Neural progenitor cell (in vitro differentiated cells): Measurements from ENCODE around the gene CASP9. TPM values are rescaled to one million over a fixed set of nuclear protein-coding genes. Genes with fewer than 3 reads are reported as not detected.

Experiments
- DNase-seq: peaks from one replicate; pipeline ENCODE4 v3.0.0-alpha.2; 2016; ENCODE audit warnings: low spot score
- H2AFZ ChIP-seq: fragments of 200-600 bp; sonication (generic); replicated peaks from 2 replicates; pipeline ENCODE4 v1.6.1; 2016; ENCODE audit warnings: antibody characterized with exemption
- H3F3A ChIP-seq: fragments of 200-600 bp; sonication (generic); 2 replicates; pipeline ENCODE4 v1.6.1; 2016; ENCODE audit warnings: antibody characterized with exemption, low read depth
- H3K27ac ChIP-seq: fragments of 200-600 bp; sonication (generic); 2 replicates; pipeline ENCODE4 v1.5.1; 2016; ENCODE audit warnings: mild to moderate bottlenecking
- H3K27me3 ChIP-seq: fragments of 200-600 bp; sonication (generic); 2 replicates; pipeline ENCODE4 v1.6.1; 2016; ENCODE audit warnings: mild to moderate bottlenecking, moderate library complexity
- H3K36me3 ChIP-seq: fragments of 200-600 bp; sonication (generic); 2 replicates; pipeline ENCODE4 v1.5.1; 2016
- H3K4me1 ChIP-seq: fragments of 200-600 bp; sonication (generic); 2 replicates; pipeline ENCODE4 v1.6.1; 2016; ENCODE audit warnings: mixed run types
- H3K4me2 ChIP-seq: fragments of 200-600 bp; sonication (generic); 2 replicates; pipeline ENCODE4 v1.6.1; 2016
- H3K4me3 ChIP-seq: fragments of 200-600 bp; sonication (generic); 2 replicates; pipeline ENCODE4 v1.5.1; 2016
- H3K79me2 ChIP-seq: fragments of 200-600 bp; sonication (generic); 2 replicates; pipeline ENCODE4 v1.6.1; 2016; ENCODE audit warnings: low read depth
- H3K9ac ChIP-seq: fragments of 200-600 bp; sonication (generic); 2 replicates; pipeline ENCODE4 v1.6.1; 2016
- H3K9me3 ChIP-seq: fragments of 200-600 bp; sonication (generic); 2 replicates; pipeline ENCODE4 v1.5.1; 2016; ENCODE audit warnings: low read depth
- H4K20me1 ChIP-seq: fragments of 200-600 bp; sonication (generic); 2 replicates; pipeline ENCODE4 v1.6.1; 2016; ENCODE audit warnings: low read depth
- H3K27ac Mint-ChIP-seq: 3 replicates; pipeline ENCODE4 v1.8.0; 2021; ENCODE audit warnings: mixed read lengths
- H3K27me3 Mint-ChIP-seq: 2 replicates; pipeline ENCODE4 v1.8.0; 2022; ENCODE audit warnings: low read depth, mild to moderate bottlenecking, inconsistent platforms, moderate library complexity, mixed read lengths; ENCODE audit not compliant: insufficient read depth
- H3K36me3 Mint-ChIP-seq: 3 replicates; pipeline ENCODE4 v1.8.0; 2021; ENCODE audit warnings: mixed read lengths
- H3K4me1 Mint-ChIP-seq: 3 replicates; pipeline ENCODE4 v1.8.0; 2021; ENCODE audit warnings: mixed read lengths
- H3K4me3 Mint-ChIP-seq: 3 replicates; pipeline ENCODE4 v1.8.0; 2021; ENCODE audit warnings: mild to moderate bottlenecking, moderate library complexity, mixed read lengths
- H3K9me3 Mint-ChIP-seq: 3 replicates; pipeline ENCODE4 v1.8.0; 2020; ENCODE audit warnings: mixed read lengths
- EZH2 ChIP-seq: fragments of 200-600 bp; sonication (generic); IDR thresholded peaks from 2 replicates; pipeline ENCODE4 v1.6.1; 2017; ENCODE audit warnings: antibody characterized with exemption, mild to moderate bottlenecking, moderate library complexity
- EZH2phosphoT487 ChIP-seq: fragments of 200-600 bp; sonication (generic); IDR thresholded peaks from 2 replicates; pipeline ENCODE4 v1.6.1; 2017; ENCODE audit warnings: antibody characterized with exemption
- total RNA-seq: library from RNA; depleted of rRNA; stranded (reverse); fragments of >200 nt; gene quantifications from 2 replicates; pipeline ENCODE4 v1.2.3, GENCODE V29; 2015; ENCODE audit warnings: low replicate concordance
- TF ChIP-seq, protein P1 (sequence below): fragments of 200-600 bp; sonication (generic); IDR thresholded peaks from 2 replicates; pipeline ENCODE4 v1.5.1; 2017; ENCODE audit warnings: antibody characterized with exemption, mild to moderate bottlenecking

Gene CASP9
- 12.4 and 18.2 TPM in 2 replicates for total RNA-seq

- H3K36me3 ChIP-seq = no peaks in the 10 kb centered on the region
- H3K4me2 ChIP-seq = peak within 1 kb of the TSS; percentile 81
- H3K9me3 Mint-ChIP-seq = no peaks in the 10 kb centered on the region
- peaks cover 32% of the 10 kb centered on the region for H3K79me2 ChIP-seq
- H3K27me3 ChIP-seq = no peaks in the 10 kb centered on the region
- H3K27ac Mint-ChIP-seq = peak within 1 kb of the TSS; percentile 99
- H3K27me3 Mint-ChIP-seq = no peaks in the 10 kb centered on the region
- peak within 1 kb of the TSS; percentile 89 for H3K4me3 Mint-ChIP-seq
- H2AFZ ChIP-seq = peak within 1 kb of the TSS; percentile 98
- H3K4me1 Mint-ChIP-seq = peaks cover 43% of the 10 kb centered on the region
- H3K36me3 Mint-ChIP-seq = no peaks in the 10 kb centered on the region
- H4K20me1 ChIP-seq = peaks cover 16% of the 10 kb centered on the region
- no peak for DNase-seq
- TF ChIP-seq, protein P1, sequence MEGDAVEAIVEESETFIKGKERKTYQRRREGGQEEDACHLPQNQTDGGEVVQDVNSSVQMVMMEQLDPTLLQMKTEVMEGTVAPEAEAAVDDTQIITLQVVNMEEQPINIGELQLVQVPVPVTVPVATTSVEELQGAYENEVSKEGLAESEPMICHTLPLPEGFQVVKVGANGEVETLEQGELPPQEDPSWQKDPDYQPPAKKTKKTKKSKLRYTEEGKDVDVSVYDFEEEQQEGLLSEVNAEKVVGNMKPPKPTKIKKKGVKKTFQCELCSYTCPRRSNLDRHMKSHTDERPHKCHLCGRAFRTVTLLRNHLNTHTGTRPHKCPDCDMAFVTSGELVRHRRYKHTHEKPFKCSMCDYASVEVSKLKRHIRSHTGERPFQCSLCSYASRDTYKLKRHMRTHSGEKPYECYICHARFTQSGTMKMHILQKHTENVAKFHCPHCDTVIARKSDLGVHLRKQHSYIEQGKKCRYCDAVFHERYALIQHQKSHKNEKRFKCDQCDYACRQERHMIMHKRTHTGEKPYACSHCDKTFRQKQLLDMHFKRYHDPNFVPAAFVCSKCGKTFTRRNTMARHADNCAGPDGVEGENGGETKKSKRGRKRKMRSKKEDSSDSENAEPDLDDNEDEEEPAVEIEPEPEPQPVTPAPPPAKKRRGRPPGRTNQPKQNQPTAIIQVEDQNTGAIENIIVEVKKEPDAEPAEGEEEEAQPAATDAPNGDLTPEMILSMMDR = no peak
- TF ChIP-seq EZH2phosphoT487 = no peak
- TF ChIP-seq EZH2 = no peak
- H3K27ac ChIP-seq = peak within 1 kb of the TSS; percentile 88
- H3K4me1 ChIP-seq = peaks cover 26% of the 10 kb centered on the region
- H3K9ac ChIP-seq = peak within 1 kb of the TSS; percentile 63
- H3K9me3 ChIP-seq = no peaks in the 10 kb centered on the region
- H3K4me3 ChIP-seq = peak within 1 kb of the TSS; percentile 61
- H3F3A ChIP-seq = peaks cover 33% of the 10 kb centered on the region
These were observed at the start of gene CASP9 for GRCh38 chr1:15524021-15524282. Gene CASP9, minus strand, starts transcription at chr1:15524215. Its CDS starts 15 bp downstream, at chr1:15524200.

DNA sequence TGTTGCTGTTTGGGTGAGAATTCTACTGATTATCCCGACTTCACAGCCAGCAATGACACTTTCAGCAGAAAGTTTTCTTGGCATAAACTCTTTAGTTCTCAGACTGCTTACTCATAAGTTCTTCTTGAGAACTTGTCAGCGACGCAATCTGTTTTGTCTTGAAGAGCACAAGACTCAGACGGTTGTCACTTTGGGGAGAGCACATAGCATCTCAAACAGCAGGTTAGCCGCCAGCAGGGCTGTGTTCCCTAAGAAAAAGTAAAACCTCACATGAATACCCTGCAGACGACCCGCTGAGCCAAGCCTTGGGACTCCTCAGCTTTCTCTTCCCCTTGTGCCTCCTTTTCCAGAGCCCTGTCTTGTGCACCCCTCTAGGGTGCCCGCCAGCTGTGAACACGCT is 49.5 kb upstream of the CASP9 start:
- H3K27me3 ChIP-seq = no peaks in the 10 kb centered on the region
- H3K27ac ChIP-seq = peak overlapping the region; percentile 6
- no peaks in the 10 kb centered on the region for H3K9me3 Mint-ChIP-seq
- peaks cover 12% of the 10 kb centered on the region for H3K36me3 Mint-ChIP-seq
- no peak overlapping the region for H3K4me3 Mint-ChIP-seq
- no peaks in the 10 kb centered on the region for H3K79me2 ChIP-seq
- no peak overlapping the region for H3K27ac Mint-ChIP-seq
- TF ChIP-seq EZH2phosphoT487 = no peak
- no peak for TF ChIP-seq EZH2
- TF ChIP-seq, protein P1 = no peak
- no peak overlapping the region for H3K9ac ChIP-seq
- peaks cover 2% of the 10 kb centered on the region for H3K27me3 Mint-ChIP-seq
- no peak overlapping the region for H3K4me3 ChIP-seq
- H3K4me1 ChIP-seq = peaks cover 11% of the 10 kb centered on the region
- H3F3A ChIP-seq = peaks cover 11% of the 10 kb centered on the region
- peaks cover 6% of the 10 kb centered on the region for H3K36me3 ChIP-seq
- H3K4me1 Mint-ChIP-seq = peaks cover 5% of the 10 kb centered on the region
- H2AFZ ChIP-seq = no peak overlapping the region
- DNase-seq = peak; percentile 37
- H4K20me1 ChIP-seq = no peaks in the 10 kb centered on the region
- no peak overlapping the region for H3K4me2 ChIP-seq
- no peaks in the 10 kb centered on the region for H3K9me3 ChIP-seq

DNA sequence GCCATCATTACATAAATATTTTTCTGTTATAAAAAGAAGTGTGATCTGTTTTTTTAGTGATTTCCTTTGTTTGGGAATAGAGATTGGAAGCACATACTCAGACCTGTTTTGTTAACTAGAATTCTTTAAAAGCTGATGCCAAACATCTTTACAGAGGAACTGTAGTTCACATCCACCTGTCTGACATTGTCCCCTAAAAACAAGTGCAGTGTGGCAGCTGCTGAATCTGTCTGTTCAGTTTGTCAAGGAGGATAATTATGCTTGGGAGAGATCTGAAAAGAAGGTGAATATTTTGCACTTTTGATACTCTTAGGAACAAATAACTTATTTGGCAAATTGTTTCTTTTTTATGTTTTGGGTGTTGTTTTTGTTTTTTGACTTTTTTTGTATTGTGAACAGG is 47.3 kb upstream of the CASP9 start:
- no peak overlapping the region for H2AFZ ChIP-seq
- peaks cover 6% of the 10 kb centered on the region for H3K36me3 ChIP-seq
- no peak overlapping the region for H3K27ac ChIP-seq
- Mint-ChIP-seq H3K9me3 (no peaks in the 10 kb centered on the region), H3K27ac (no peak overlapping the region), H3K36me3 (peaks cover 18% of the 10 kb centered on the region), H3K4me3 (no peak overlapping the region), H3K27me3 (peaks cover 2% of the 10 kb centered on the region), H3K4me1 (peaks cover 5% of the 10 kb centered on the region)
- DNase-seq = no peak
- H3K79me2 ChIP-seq = no peaks in the 10 kb centered on the region
- H3K4me1 ChIP-seq = peaks cover 11% of the 10 kb centered on the region
- H3K27me3 ChIP-seq = no peaks in the 10 kb centered on the region
- peaks cover 11% of the 10 kb centered on the region for H3F3A ChIP-seq
- no peak overlapping the region for H3K4me2 ChIP-seq
- no peaks in the 10 kb centered on the region for H3K9me3 ChIP-seq
- H4K20me1 ChIP-seq = no peaks in the 10 kb centered on the region
- TF ChIP-seq EZH2phosphoT487 = no peak
- TF ChIP-seq, protein P1 = no peak
- TF ChIP-seq EZH2 = no peak
- no peak overlapping the region for H3K9ac ChIP-seq
- no peak overlapping the region for H3K4me3 ChIP-seq
